A549 (cell line): ENCODE results near the gene ALOX12.

Source experiments
- NFE2L2 ChIP-seq: fragments of 150-350 bp; conservative IDR thresholded peaks from 2 replicates; pipeline ENCODE4 v1.6.1; 2014; ENCODE audit warnings: low read length
- POLR2AphosphoS2 ChIP-seq: conservative IDR thresholded peaks from 2 replicates; pipeline ENCODE4 v1.6.1; 2012; ENCODE audit warnings: low read length, improper control_type of control experiment, inconsistent platforms
- TF ChIP-seq, protein P1 (sequence below): fragments of >200 bp; sonication (Bioruptor Twin); formaldehyde crosslinking; IDR thresholded peaks from 3 replicates; pipeline ENCODE4 v1.5.1; 2016
- TF ChIP-seq, protein P2 (sequence below): fragments of >200 bp; sonication (Bioruptor Twin); formaldehyde crosslinking; IDR thresholded peaks from 3 replicates; pipeline ENCODE4 v1.6.1; 2016

DNA sequence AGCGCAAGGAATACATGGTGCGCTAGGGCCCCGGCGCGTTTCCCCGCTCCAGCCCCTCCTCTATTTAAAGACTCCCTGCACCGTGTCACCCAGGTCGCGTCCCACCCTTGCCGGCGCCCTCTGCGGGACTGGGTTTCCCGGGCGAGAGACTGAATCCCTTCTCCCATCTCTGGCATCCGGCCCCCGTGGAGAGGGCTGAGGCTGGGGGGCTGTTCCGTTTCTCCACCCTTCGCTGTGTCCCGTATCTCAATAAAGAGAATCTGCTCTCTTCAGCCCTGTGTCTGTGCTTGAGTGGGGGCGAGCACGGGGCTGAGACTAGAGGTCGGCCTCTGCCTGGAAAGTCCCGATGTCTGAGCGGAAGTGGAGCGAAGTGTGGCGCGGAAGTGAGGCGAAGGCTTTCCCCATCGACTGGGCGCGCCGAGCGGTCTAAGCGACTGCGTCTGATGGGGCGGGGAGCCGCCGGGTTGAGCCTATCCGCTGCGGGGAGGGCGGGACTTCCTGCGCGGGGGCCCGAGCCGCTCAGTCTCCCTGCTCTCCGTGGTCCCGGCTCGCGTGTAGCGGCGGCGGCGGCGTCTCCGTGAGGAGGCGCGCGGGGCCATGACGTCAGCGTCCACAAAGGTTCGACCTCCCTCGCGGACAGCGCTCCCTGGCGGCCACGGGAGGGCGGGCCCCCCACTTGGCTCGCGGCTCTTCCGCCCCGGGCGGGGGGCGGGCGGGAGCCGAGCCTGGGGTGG, 18.6 kb downstream of the ALOX12 start:
- TF ChIP-seq POLR2AphosphoS2 (no peak), NFE2L2 (no peak; the same call in 1 of the 2 replicates)
- TF ChIP-seq, protein P1, sequence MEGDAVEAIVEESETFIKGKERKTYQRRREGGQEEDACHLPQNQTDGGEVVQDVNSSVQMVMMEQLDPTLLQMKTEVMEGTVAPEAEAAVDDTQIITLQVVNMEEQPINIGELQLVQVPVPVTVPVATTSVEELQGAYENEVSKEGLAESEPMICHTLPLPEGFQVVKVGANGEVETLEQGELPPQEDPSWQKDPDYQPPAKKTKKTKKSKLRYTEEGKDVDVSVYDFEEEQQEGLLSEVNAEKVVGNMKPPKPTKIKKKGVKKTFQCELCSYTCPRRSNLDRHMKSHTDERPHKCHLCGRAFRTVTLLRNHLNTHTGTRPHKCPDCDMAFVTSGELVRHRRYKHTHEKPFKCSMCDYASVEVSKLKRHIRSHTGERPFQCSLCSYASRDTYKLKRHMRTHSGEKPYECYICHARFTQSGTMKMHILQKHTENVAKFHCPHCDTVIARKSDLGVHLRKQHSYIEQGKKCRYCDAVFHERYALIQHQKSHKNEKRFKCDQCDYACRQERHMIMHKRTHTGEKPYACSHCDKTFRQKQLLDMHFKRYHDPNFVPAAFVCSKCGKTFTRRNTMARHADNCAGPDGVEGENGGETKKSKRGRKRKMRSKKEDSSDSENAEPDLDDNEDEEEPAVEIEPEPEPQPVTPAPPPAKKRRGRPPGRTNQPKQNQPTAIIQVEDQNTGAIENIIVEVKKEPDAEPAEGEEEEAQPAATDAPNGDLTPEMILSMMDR: peak; percentile 87
- TF ChIP-seq, protein P2, sequence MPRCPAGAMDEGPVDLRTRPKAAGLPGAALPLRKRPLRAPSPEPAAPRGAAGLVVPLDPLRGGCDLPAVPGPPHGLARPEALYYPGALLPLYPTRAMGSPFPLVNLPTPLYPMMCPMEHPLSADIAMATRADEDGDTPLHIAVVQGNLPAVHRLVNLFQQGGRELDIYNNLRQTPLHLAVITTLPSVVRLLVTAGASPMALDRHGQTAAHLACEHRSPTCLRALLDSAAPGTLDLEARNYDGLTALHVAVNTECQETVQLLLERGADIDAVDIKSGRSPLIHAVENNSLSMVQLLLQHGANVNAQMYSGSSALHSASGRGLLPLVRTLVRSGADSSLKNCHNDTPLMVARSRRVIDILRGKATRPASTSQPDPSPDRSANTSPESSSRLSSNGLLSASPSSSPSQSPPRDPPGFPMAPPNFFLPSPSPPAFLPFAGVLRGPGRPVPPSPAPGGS: peak; percentile 74
